IMR-90 (cell line): Measurements from ENCODE around the gene BCO2. TPM values are rescaled to one million over a fixed set of nuclear protein-coding genes. Genes with fewer than 3 reads are reported as not detected.
A peak's percentile ranks its signal among the peaks of the same experiment; 100 is the strongest.

Experiments used
- ATAC-seq: fragments of 200-7000 bp; cut with Tn5 transposase; 2 replicates; pipeline ENCODE4 v1.9.1; 2020; ENCODE audit warnings: low read depth, mild to moderate bottlenecking, moderate library complexity
- BruUV-seq: library from RNA; stranded (reverse); fragments of 400-500 nt; replicated peaks from 2 replicates; lab custom pipeline; 2021; lab: Mats Ljungman, UMichigan
- CTCF ChIA-PET: fragments of 300-600 bp; formaldehyde crosslinking; extraction: SDS; loops from one replicate; lab custom pipeline; 2021; ENCODE audit warnings: antibody characterized with exemption; lab: Yijun Ruan, JAX
- POLR2A ChIA-PET: fragments of 300-600 bp; sonication (Branson Sonifier 250); formaldehyde crosslinking; loops from one replicate; lab custom pipeline; 2022; ENCODE audit warnings: antibody characterized with exemption; ENCODE audit not compliant: unreplicated experiment; lab: Charles Lee
- DNase-seq: peaks from one replicate; pipeline ENCODE4 v3.0.0; 2013
- H2AFZ ChIP-seq: replicated peaks from 2 replicates; pipeline ENCODE3; 2013; ENCODE audit warnings: low read length, mild to moderate bottlenecking; ENCODE audit not compliant: poor library complexity
- H2AK5ac ChIP-seq: 2 replicates; pipeline ENCODE4 v1.6.1; 2013; ENCODE audit warnings: low read depth, low read length, inconsistent platforms
- H2AK9ac ChIP-seq: replicated peaks from 2 replicates; pipeline ENCODE3; 2013; ENCODE audit warnings: mild to moderate bottlenecking, low read depth, low read length, moderate library complexity; ENCODE audit not compliant: poor library complexity
- H2BK120ac ChIP-seq: 2 replicates; pipeline ENCODE4 v1.6.1; 2013; ENCODE audit warnings: low read depth, low read length, inconsistent platforms
- H2BK15ac ChIP-seq: 3 replicates; pipeline ENCODE4 v1.6.1; 2013; ENCODE audit warnings: low read depth, low read length, inconsistent platforms
- H2BK20ac ChIP-seq: 2 replicates; pipeline ENCODE4 v1.6.1; 2013; ENCODE audit warnings: low read depth, mild to moderate bottlenecking, inconsistent platforms, low read length, moderate library complexity
- H2BK5ac ChIP-seq: 2 replicates; pipeline ENCODE4 v1.6.1; 2013; ENCODE audit warnings: mild to moderate bottlenecking, low read depth, low read length, inconsistent platforms; ENCODE audit not compliant: poor library complexity, severe bottlenecking
- H3K14ac ChIP-seq: replicated peaks from 2 replicates; pipeline ENCODE4 v1.6.1; 2013; ENCODE audit warnings: low read depth, low read length, inconsistent platforms
- H3K18ac ChIP-seq: 2 replicates; pipeline ENCODE4 v1.6.1; 2013; ENCODE audit warnings: low read depth, low read length, control low read depth
- H3K23ac ChIP-seq: 2 replicates; pipeline ENCODE4 v1.6.1; 2013; ENCODE audit warnings: low read depth, low read length, inconsistent platforms
- H3K27ac ChIP-seq: 2 replicates; pipeline ENCODE4 v1.5.1; 2013; ENCODE audit warnings: mild to moderate bottlenecking, control low read depth, low read length; ENCODE audit not compliant: insufficient read depth
- H3K27me3 ChIP-seq: 2 replicates; pipeline ENCODE4 v1.6.1; 2013; ENCODE audit warnings: low read length; ENCODE audit not compliant: control insufficient read depth, insufficient read depth
- H3K36me3 ChIP-seq: 2 replicates; pipeline ENCODE4 v1.6.1; 2013; ENCODE audit warnings: low read length, mixed read lengths; ENCODE audit not compliant: control insufficient read depth, insufficient read depth
- H3K4ac ChIP-seq: 2 replicates; pipeline ENCODE4 v1.6.1; 2013; ENCODE audit warnings: low read depth, low read length, inconsistent platforms
- H3K4me1 ChIP-seq: 2 replicates; pipeline ENCODE4 v1.6.1; 2013; ENCODE audit warnings: low read length, mixed read lengths; ENCODE audit not compliant: control insufficient read depth, insufficient read depth
- H3K4me2 ChIP-seq: 2 replicates; pipeline ENCODE4 v1.6.1; 2013; ENCODE audit warnings: low read depth, mild to moderate bottlenecking, control low read depth, low read length, moderate library complexity
- H3K4me3 ChIP-seq: 2 replicates; pipeline ENCODE4 v1.5.1; 2013; ENCODE audit warnings: low read depth, mild to moderate bottlenecking, control low read depth, low read length, moderate library complexity; ENCODE audit not compliant: insufficient read depth
- H3K56ac ChIP-seq: 2 replicates; pipeline ENCODE4 v1.6.1; 2013; ENCODE audit warnings: low read length, inconsistent platforms; ENCODE audit not compliant: insufficient read depth; ENCODE audit errors: extremely low read depth
- H3K79me1 ChIP-seq, 2 experiments: 2 replicates each; pipeline ENCODE4 v1.6.1; 2013; ENCODE audit warnings: low read length in 2 of 2, inconsistent platforms in 1 of 2, low read depth in 1 of 2
- H3K9ac ChIP-seq: 2 replicates; pipeline ENCODE4 v1.6.1; 2013; ENCODE audit warnings: low read depth, low read length, control low read depth
- H3K9me1 ChIP-seq: 2 replicates; pipeline ENCODE4 v1.6.1; 2013; ENCODE audit warnings: low read length, inconsistent platforms; ENCODE audit not compliant: insufficient read depth
- H3K9me3 ChIP-seq: 2 replicates; pipeline ENCODE4 v1.6.1; 2013; ENCODE audit warnings: low read length; ENCODE audit not compliant: control insufficient read depth, insufficient read depth
- H4K20me1 ChIP-seq: 2 replicates; pipeline ENCODE4 v1.6.1; 2013; ENCODE audit warnings: low read length, inconsistent platforms; ENCODE audit not compliant: insufficient read depth
- H4K5ac ChIP-seq: 2 replicates; pipeline ENCODE4 v1.6.1; 2013; ENCODE audit warnings: mild to moderate bottlenecking, low read depth, low read length, control low read depth
- H4K8ac ChIP-seq, 2 experiments: 2 replicates each; pipeline ENCODE4 v1.6.1; 2013; ENCODE audit warnings: low read depth in 2 of 2, low read length in 2 of 2, control low read depth in 1 of 2, inconsistent platforms in 1 of 2
- H4K91ac ChIP-seq: 2 replicates; pipeline ENCODE4 v1.6.1; 2013; ENCODE audit warnings: low read depth, low read length, inconsistent platforms; ENCODE audit not compliant: insufficient read depth
- CHD1 ChIP-seq: IDR thresholded peaks from 2 replicates; pipeline ENCODE4 v1.6.1; 2012; ENCODE audit warnings: low read depth, low read length, improper control_type of control experiment
- MAFK ChIP-seq: IDR thresholded peaks from 2 replicates; pipeline ENCODE4 v1.6.1; 2012; ENCODE audit warnings: low read depth, low read length, improper control_type of control experiment
- MAZ ChIP-seq: IDR thresholded peaks from 2 replicates; pipeline ENCODE4 v1.6.1; 2012; ENCODE audit warnings: low read depth, mild to moderate bottlenecking, low read length, improper control_type of control experiment, moderate library complexity, borderline replicate concordance
- MXI1 ChIP-seq: IDR thresholded peaks from 2 replicates; pipeline ENCODE4 v1.6.1; 2012; ENCODE audit warnings: low read depth, mild to moderate bottlenecking, low read length, moderate library complexity, borderline replicate concordance
- POLR2A ChIP-seq: IDR thresholded peaks from 2 replicates; pipeline ENCODE4 v1.6.1; 2012; ENCODE audit warnings: mild to moderate bottlenecking, low read depth, low read length
- RAD21 ChIP-seq: IDR thresholded peaks from 2 replicates; pipeline ENCODE4 v1.6.1; 2012; ENCODE audit warnings: low read length, improper control_type of control experiment
- WGBS, 2 experiments: methylation state at CpG; one replicate each; pipeline versions ENCODE4 v1.1.5 to v1.1.7; 2013; ENCODE audit warnings: missing lambda C conversion rate in 2 of 2; ENCODE audit not compliant: insufficient read length in 1 of 2; ENCODE audit errors: extremely low coverage in 2 of 2; 5-methylcytosine and 5-hydroxymethylcytosine counted together
- dilution Hi-C: fragments of 300-500 bp; cut with HindIII; formaldehyde crosslinking; loops from one replicate; pipeline ENCODE4 v1.14.3; 2018; ENCODE audit warnings: low sequenced_read_pairs; ENCODE audit not compliant: unreplicated experiment
- in situ Hi-C: fragments of 300-500 bp; cut with MboI; formaldehyde crosslinking; loops from 3 replicates; pipeline ENCODE4 v1.14.3; 2019; ENCODE audit warnings: low sequenced_read_pairs, inconsistent platforms, mixed read lengths
- intact Hi-C: fragments of 100-400 bp; cut with micrococcal nuclease; formaldehyde crosslinking; loops from 2 replicates; pipeline ENCODE4 v1.10.0; 2022
- polyA plus RNA-seq, 3 experiments: library from polyadenylated mRNA; depleted of rRNA; stranded (reverse); fragments of >200 nt; gene quantifications; 2 replicates each; pipeline ENCODE4 v1.2.3, GENCODE V29; 2012; ENCODE audit warnings: low replicate concordance in 1 of 3
- total RNA-seq: library from RNA; depleted of rRNA; stranded (reverse); fragments of >200 nt; gene quantifications from 2 replicates; pipeline ENCODE4 v1.2.3, GENCODE V29; 2012
- TF ChIP-seq, protein P1 (sequence below): fragments of 150-350 bp; IDR thresholded peaks from 2 replicates; pipeline ENCODE4 v1.6.1; 2017; ENCODE audit warnings: mild to moderate bottlenecking, antibody characterized with exemption, low read length, low read depth
- TF ChIP-seq, protein P2 (sequence below): conservative IDR thresholded peaks from 2 replicates; pipeline ENCODE4 v1.5.1; 2012; ENCODE audit warnings: mild to moderate bottlenecking, low read depth, low read length, improper control_type of control experiment

Gene BCO2
- total and polyA plus RNA-seq, 2 of the 4 experiments (the other 2 are of a cell fraction): 0.18 to 0.68 TPM

DNA sequence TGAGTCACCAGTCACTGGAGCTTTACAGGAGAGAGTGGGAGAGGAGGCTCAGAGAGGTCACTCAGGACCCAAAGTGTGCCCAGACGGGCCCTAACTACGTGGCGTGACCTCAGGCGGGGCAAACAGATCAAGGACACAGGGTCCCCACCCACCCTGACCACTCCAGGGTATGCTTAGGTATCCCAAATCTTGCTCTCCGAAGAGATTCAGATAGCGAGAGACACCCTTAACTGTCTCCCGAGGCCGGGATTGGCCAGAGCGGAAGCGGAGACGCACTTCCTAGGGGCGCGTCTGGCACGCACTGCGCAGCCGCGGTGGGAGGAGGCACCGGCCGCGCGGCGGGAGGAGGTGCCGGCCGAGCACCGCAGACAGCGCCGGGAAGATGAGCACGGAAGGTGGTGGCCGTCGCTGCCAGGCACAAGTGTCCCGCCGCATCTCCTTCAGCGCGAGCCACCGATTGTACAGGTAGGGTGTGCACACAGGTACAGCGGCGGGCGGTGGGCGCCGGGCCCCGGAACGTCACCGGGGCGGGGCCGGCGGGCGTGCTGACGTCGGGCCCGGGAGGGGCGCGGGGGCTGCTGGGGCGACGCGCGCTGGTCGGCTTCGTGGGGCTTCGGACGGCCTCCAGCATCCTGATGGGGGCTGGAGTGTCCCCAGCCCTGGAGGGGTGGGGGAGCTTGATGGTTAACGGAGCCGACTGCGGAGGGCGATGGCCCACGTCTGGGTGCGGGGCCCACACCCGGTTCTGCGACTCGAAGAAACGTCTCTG lies 50.9 kb downstream of the BCO2 start, which contains the start of gene PTS:
Gene PTS, plus strand, starts transcription at position 367 of the 769 bp plus-strand sequence. Its CDS starts 16 bp downstream, at position 383.
- intact Hi-C loops (loop anchor here (2.0 to 10.0 kb wide), 3 partner anchors 41 to 351 kb away; partner anchors contain the start of genes ALG9, CFAP68 and FDXACB1), in situ Hi-C loops (loop anchor here (10.0 kb wide), 2 partner anchors 139 to 1059 kb away; no protein-coding TSS in a partner anchor), dilution Hi-C loops (no loop called here)
- H3K4me3 ChIP-seq: peak within 1 kb of the TSS; percentile 93
- peak; percentile 94 for ATAC-seq
- H3K56ac ChIP-seq: peak within 1 kb of the TSS; percentile 94
- H3K9me3 ChIP-seq: no peaks in the 10 kb centered on the region
- H2BK15ac ChIP-seq: peak within 1 kb of the TSS; percentile 99
- H3K18ac ChIP-seq: peak within 1 kb of the TSS; percentile 98
- H3K27ac ChIP-seq: peak within 1 kb of the TSS; percentile 98
- H3K14ac ChIP-seq: peak within 1 kb of the TSS; percentile 100
- WGBS, 2 experiments: 0% methylated on average over 34 of the region's 70 CpGs; no CpG with 5 or more reads in 1 of the 2 experiments
- peak within 1 kb of the TSS; percentile 100 for H4K5ac ChIP-seq
- peak within 1 kb of the TSS; percentile 98 for H3K9ac ChIP-seq
- no TSS peak for BruUV-seq
- no peak for TF ChIP-seq CHD1
- no peak for TF ChIP-seq MAFK
- TF ChIP-seq MXI1: no peak
- TF ChIP-seq, protein P1, sequence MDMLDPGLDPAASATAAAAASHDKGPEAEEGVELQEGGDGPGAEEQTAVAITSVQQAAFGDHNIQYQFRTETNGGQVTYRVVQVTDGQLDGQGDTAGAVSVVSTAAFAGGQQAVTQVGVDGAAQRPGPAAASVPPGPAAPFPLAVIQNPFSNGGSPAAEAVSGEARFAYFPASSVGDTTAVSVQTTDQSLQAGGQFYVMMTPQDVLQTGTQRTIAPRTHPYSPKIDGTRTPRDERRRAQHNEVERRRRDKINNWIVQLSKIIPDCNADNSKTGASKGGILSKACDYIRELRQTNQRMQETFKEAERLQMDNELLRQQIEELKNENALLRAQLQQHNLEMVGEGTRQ: no peak
- TF ChIP-seq POLR2A: peak; percentile 93
- peak; percentile 72; the same call in 1 of the 2 replicates for TF ChIP-seq MAZ
- TF ChIP-seq RAD21: no peak
- TF ChIP-seq, protein P2, sequence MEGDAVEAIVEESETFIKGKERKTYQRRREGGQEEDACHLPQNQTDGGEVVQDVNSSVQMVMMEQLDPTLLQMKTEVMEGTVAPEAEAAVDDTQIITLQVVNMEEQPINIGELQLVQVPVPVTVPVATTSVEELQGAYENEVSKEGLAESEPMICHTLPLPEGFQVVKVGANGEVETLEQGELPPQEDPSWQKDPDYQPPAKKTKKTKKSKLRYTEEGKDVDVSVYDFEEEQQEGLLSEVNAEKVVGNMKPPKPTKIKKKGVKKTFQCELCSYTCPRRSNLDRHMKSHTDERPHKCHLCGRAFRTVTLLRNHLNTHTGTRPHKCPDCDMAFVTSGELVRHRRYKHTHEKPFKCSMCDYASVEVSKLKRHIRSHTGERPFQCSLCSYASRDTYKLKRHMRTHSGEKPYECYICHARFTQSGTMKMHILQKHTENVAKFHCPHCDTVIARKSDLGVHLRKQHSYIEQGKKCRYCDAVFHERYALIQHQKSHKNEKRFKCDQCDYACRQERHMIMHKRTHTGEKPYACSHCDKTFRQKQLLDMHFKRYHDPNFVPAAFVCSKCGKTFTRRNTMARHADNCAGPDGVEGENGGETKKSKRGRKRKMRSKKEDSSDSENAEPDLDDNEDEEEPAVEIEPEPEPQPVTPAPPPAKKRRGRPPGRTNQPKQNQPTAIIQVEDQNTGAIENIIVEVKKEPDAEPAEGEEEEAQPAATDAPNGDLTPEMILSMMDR: no peak
- H2AK9ac ChIP-seq: peak within 1 kb of the TSS; percentile 99
- H3K79me1 ChIP-seq: peaks cover 24 to 40% of the 10 kb centered on the region in 2 experiments
- H4K8ac ChIP-seq: peak within 1 kb of the TSS; percentile 86 to 100
- H3K4me1 ChIP-seq: peaks cover 16% of the 10 kb centered on the region
- H3K27me3 ChIP-seq: no peaks in the 10 kb centered on the region
- peak within 1 kb of the TSS; percentile 100 for H3K4ac ChIP-seq
- peak within 1 kb of the TSS; percentile 98 for H3K23ac ChIP-seq
- peak within 1 kb of the TSS; percentile 98 for H3K4me2 ChIP-seq
- peak within 1 kb of the TSS; percentile 97 for H2AK5ac ChIP-seq
- peaks cover 4% of the 10 kb centered on the region; the same call in 1 of the 2 replicates for H3K36me3 ChIP-seq
- peak within 1 kb of the TSS; percentile 100 for H2AFZ ChIP-seq
- CTCF ChIA-PET: interaction anchor here (1.1 to 1.3 kb wide), 2 partner anchors 53 to 54 kb away, joined by 4 read pairs; no protein-coding TSS in a partner anchor
- POLR2A ChIA-PET: no interaction called here
- H2BK5ac ChIP-seq: peak within 1 kb of the TSS; percentile 99
- peak within 1 kb of the TSS; percentile 99 for H4K91ac ChIP-seq
- DNase-seq: peak; percentile 82
- peak within 1 kb of the TSS; percentile 100 for H2BK120ac ChIP-seq
- H3K9me1 ChIP-seq: no peaks in the 10 kb centered on the region; the same call in 1 of the 2 replicates
- peaks cover 6% of the 10 kb centered on the region; the same call in 1 of the 2 replicates for H4K20me1 ChIP-seq
- H2BK20ac ChIP-seq: peak within 1 kb of the TSS; percentile 97
